ENCODE data around the gene PGM2. TPM values are rescaled to one million over a fixed set of nuclear protein-coding genes. Genes with fewer than 3 reads are reported as not detected.

PGM2 gene
- total RNA-seq, 1 experiment from 2014 or later, result 28.6 TPM

DNA sequence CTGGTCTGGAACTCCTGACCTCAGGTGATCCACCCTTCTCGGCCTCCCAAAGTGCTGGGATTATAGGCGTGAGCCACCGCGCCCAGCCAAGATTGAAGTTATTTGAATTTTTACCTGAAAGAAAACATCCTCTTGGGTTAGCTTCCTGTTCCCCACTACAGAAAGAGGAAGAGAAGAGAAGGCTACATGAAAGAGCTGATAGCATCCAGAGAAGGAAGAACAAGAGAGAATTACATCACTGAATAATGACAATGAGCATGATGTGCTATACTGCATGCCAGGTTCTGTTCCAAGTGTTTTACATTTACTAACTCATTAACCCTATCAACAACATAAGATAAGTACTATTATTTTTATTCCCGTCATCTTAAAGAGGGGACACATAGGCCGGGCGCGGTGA, 52.9 kb downstream of the PGM2 start:
- intact Hi-C loops (cut with micrococcal nuclease), result no loop called here
- ChIA-PET POLR2A (ENCODE audit: unreplicated experiment) (no interaction called here), CTCF (no interaction called here)
- Histone ChIP-seq H3K9me2 (replicated peaks; ENCODE audit: low read length) (no peaks in the 10 kb centered on the region), H3K4me1 (ENCODE audit: insufficient read depth, low read length) (no peaks in the 10 kb centered on the region), H3K36me3 (ENCODE audit: low read depth, low read length) (no peaks in the 10 kb centered on the region), H3K9me3 (ENCODE audit: low read length) (no peaks in the 10 kb centered on the region), H4K20me1 (ENCODE audit: low read length) (no peaks in the 10 kb centered on the region), H3K4me3 (ENCODE audit: low read length) (no peak overlapping the region), H3K9ac (ENCODE audit: low read length) (no peak overlapping the region), H3K27ac (ENCODE audit: low read length) (no peak overlapping the region), H3K79me2 (ENCODE audit: low read length) (no peaks in the 10 kb centered on the region), H3F3A (ENCODE audit: low read length, unreplicated experiment) (no peaks in the 10 kb centered on the region), H3K4me2 (ENCODE audit: low read length) (no peak overlapping the region), H2AFZ (ENCODE audit: low read length) (no peak overlapping the region), H3K27me3 (ENCODE audit: low read length) (no peaks in the 10 kb centered on the region)
- no peak for TF ChIP-seq EZH2 (IDR thresholded peaks at IDR 0.05; ENCODE audit: low read length, unreplicated experiment)
- TF ChIP-seq, protein P1, sequence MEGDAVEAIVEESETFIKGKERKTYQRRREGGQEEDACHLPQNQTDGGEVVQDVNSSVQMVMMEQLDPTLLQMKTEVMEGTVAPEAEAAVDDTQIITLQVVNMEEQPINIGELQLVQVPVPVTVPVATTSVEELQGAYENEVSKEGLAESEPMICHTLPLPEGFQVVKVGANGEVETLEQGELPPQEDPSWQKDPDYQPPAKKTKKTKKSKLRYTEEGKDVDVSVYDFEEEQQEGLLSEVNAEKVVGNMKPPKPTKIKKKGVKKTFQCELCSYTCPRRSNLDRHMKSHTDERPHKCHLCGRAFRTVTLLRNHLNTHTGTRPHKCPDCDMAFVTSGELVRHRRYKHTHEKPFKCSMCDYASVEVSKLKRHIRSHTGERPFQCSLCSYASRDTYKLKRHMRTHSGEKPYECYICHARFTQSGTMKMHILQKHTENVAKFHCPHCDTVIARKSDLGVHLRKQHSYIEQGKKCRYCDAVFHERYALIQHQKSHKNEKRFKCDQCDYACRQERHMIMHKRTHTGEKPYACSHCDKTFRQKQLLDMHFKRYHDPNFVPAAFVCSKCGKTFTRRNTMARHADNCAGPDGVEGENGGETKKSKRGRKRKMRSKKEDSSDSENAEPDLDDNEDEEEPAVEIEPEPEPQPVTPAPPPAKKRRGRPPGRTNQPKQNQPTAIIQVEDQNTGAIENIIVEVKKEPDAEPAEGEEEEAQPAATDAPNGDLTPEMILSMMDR (conservative IDR thresholded peaks at IDR 0.05; ENCODE audit: low read depth, low read length), result no peak
- no peak for TF ChIP-seq EZH2phosphoT487 (IDR thresholded peaks at IDR 0.05; ENCODE audit: borderline replicate concordance, low read length)
- ATAC-seq (no peak), DNase-seq (no peak)
- BruUV-seq (replicated peaks), result no TSS peak

DNA sequence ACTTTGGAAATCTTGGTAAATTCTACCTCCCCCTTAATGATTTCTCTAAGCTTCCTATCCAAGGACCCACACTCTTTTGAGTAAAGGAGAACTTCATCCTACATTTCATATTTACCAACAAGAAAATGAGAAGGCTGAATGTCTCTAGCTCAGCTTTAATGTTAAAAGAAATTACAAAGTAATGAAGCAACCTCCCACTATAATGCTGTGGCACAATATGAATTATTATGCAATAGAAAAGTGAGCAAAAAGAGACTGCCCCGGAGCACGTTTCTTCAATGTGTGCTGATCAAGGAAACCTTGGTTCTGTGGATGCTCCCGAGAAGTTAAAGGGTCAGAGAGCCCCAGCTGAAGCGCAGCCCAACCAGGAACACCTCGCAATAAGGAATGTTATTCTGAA, 55.3 kb downstream of the PGM2 start:
- TF ChIP-seq EZH2 (IDR thresholded peaks at IDR 0.05; ENCODE audit: low read length, unreplicated experiment) (no peak), EZH2phosphoT487 (IDR thresholded peaks at IDR 0.05; ENCODE audit: borderline replicate concordance, low read length) (no peak)
- TF ChIP-seq, protein P1 (conservative IDR thresholded peaks at IDR 0.05; ENCODE audit: low read depth, low read length), result no peak
- Histone ChIP-seq H3K36me3 (ENCODE audit: low read depth, low read length) (no peaks in the 10 kb centered on the region), H3K9me3 (ENCODE audit: low read length) (no peaks in the 10 kb centered on the region), H3K9me2 (replicated peaks; ENCODE audit: low read length) (no peaks in the 10 kb centered on the region), H3K27ac (ENCODE audit: low read length) (no peak overlapping the region), H3K27me3 (ENCODE audit: low read length) (no peaks in the 10 kb centered on the region), H3K79me2 (ENCODE audit: low read length) (no peaks in the 10 kb centered on the region), H3F3A (ENCODE audit: low read length, unreplicated experiment) (no peaks in the 10 kb centered on the region), H3K9ac (ENCODE audit: low read length) (no peak overlapping the region), H3K4me1 (ENCODE audit: insufficient read depth, low read length) (no peaks in the 10 kb centered on the region), H2AFZ (ENCODE audit: low read length) (no peak overlapping the region), H4K20me1 (ENCODE audit: low read length) (no peaks in the 10 kb centered on the region), H3K4me3 (ENCODE audit: low read length) (no peak overlapping the region), H3K4me2 (ENCODE audit: low read length) (no peak overlapping the region)
- POLR2A ChIA-PET (ENCODE audit: unreplicated experiment), result no interaction called here
- BruUV-seq (replicated peaks), result no TSS peak
- CTCF ChIA-PET, result no interaction called here
- intact Hi-C loops (cut with micrococcal nuclease), result no loop called here
- DNase-seq, result no peak
- no peak for ATAC-seq

DNA sequence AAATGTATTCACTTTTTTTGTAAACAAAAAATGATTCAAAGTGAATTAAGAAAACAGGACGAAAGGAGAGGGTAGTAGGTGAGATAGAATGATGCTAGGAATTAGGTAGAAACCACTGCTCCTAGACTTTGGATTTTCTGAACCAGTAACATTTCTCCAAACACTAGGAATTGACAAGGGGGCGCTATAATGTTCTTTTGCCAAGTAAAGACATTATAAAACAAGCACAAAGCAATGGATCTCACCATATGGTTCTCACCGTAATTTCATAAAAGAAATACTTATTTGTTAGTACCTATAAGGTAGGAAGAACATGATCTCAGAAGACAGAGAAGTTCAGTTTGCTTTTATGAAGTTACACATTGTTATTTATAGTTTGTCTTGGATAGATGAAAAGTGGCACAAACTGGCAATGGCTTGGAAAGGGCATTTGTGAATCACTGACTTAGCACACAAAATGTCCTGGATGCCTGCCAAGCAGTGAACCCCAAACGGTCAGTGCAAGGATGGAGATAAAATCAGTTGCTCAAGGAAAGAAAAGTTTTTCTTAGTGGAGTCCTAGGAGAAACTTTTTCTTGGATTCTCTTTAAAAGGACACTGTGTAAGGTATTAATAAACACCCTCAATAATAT, 56.3 kb downstream of the PGM2 start:
- POLR2A ChIA-PET (ENCODE audit: unreplicated experiment), result no interaction called here
- ATAC-seq, result no peak

More for the DNA sequence above, 56.3 kb downstream of the PGM2 start:
- Histone ChIP-seq H3K9me3 (ENCODE audit: low read length) (no peaks in the 10 kb centered on the region), H3K4me2 (ENCODE audit: low read length) (no peak overlapping the region), H3F3A (ENCODE audit: low read length, unreplicated experiment) (no peaks in the 10 kb centered on the region), H2AFZ (ENCODE audit: low read length) (no peak overlapping the region), H3K27ac (ENCODE audit: low read length) (no peak overlapping the region), H4K20me1 (ENCODE audit: low read length) (no peaks in the 10 kb centered on the region), H3K27me3 (ENCODE audit: low read length) (no peaks in the 10 kb centered on the region), H3K4me1 (ENCODE audit: insufficient read depth, low read length) (no peaks in the 10 kb centered on the region), H3K9ac (ENCODE audit: low read length) (no peak overlapping the region), H3K4me3 (ENCODE audit: low read length) (no peak overlapping the region), H3K79me2 (ENCODE audit: low read length) (no peaks in the 10 kb centered on the region), H3K9me2 (replicated peaks; ENCODE audit: low read length) (no peaks in the 10 kb centered on the region), H3K36me3 (ENCODE audit: low read depth, low read length) (no peaks in the 10 kb centered on the region)
- intact Hi-C loops (cut with micrococcal nuclease), result no loop called here
- BruUV-seq (replicated peaks), result no TSS peak
- DNase-seq, result no peak
- TF ChIP-seq, protein P1 (conservative IDR thresholded peaks at IDR 0.05; ENCODE audit: low read depth, low read length), result peak; percentile 50
- no peak for TF ChIP-seq EZH2phosphoT487 (IDR thresholded peaks at IDR 0.05; ENCODE audit: borderline replicate concordance, low read length)
- CTCF ChIA-PET, result no interaction called here
